ENCODE data around the gene FDXACB1. TPM values are rescaled to one million over a fixed set of nuclear protein-coding genes. Genes with fewer than 3 reads are reported as not detected.

The FDXACB1 gene
- polyA plus RNA-seq: 1 to 10 TPM in 3 of 4 donors, under 1 TPM in 1; 0.67 to 3.3 (median 1.6) TPM
- long read RNA-seq, donor 1, partial matches to known transcripts: 0 of 2 reads
- long read RNA-seq, donor 1, other reads (novel, unspliced or antisense): 0 of 2 reads
- long read RNA-seq, donor 2: 0 reads
- long read RNA-seq, donor 3, partial matches to known transcripts: 0 of 2 reads
- long read RNA-seq, donor 3, other reads (novel, unspliced or antisense): 0 of 2 reads
- long read RNA-seq, donor 4: 0 reads
- long read RNA-seq, donor 5: 0 reads
- long read RNA-seq, donor 6, partial matches to known transcripts: 15 of 57 reads
- long read RNA-seq, donor 6, other reads (novel, unspliced or antisense): 40 of 57 reads
- long read RNA-seq, donor 7: 0 reads
- long read RNA-seq, donor 8: 0 reads
- long read RNA-seq, donor 9: 0 reads
- long read RNA-seq, donor 10, partial matches to known transcripts: 0 of 2 reads
- long read RNA-seq, donor 10, other reads (novel, unspliced or antisense): 0 of 2 reads

- FAIRE-seq (no peak), DNase-seq (peak; percentile 99)
- Histone ChIP-seq H3K27ac (ENCODE audit: low read depth in 1 of 3, low read length in 2 of 3) (peak within 1 kb of the TSS; percentile 95 to 96 (median 96)), H3K9me3 (ENCODE audit: control insufficient read depth in 2 of 2, insufficient read depth in 1 of 2, low read depth in 1 of 2, low read length in 1 of 2) (no peaks in the 10 kb centered on the region), H3K4me1 (ENCODE audit: control insufficient read depth in 3 of 3, insufficient read depth in 2 of 3, low read depth in 1 of 3, low read length in 2 of 3) (peaks cover 0 to 8% (median 2%) of the 10 kb centered on the region in 3 donors), H3K4me3 (ENCODE audit: low read depth in 1 of 3, low read length in 3 of 3) (peak within 1 kb of the TSS; percentile 47 to 70 (median 66)), H3K27me3 (ENCODE audit: control insufficient read depth in 3 of 3, insufficient read depth in 3 of 3, low read length in 3 of 3) (no peaks in the 10 kb centered on the region), H3K36me3 (ENCODE audit: control insufficient read depth in 3 of 3, insufficient read depth in 2 of 3, low read depth in 1 of 3, low read length in 3 of 3) (peaks cover 0 to 3% (median 0%) of the 10 kb centered on the region in 3 donors)
- WGBS, 3 donors: 0% methylated on average over 49 to 55 of the region's 55 CpGs
Measured at GRCh38 chr11:111878849-111879636, at the start of gene FDXACB1, which contains the start of gene CFAP68. FDXACB1 (minus strand) TSS chr11:111879165; CDS start chr11:111879132, 33 bp downstream. CFAP68 (plus strand) TSS chr11:111879541; CDS start chr11:111879561, 20 bp downstream.

- Histone ChIP-seq H3K36me3 (ENCODE audit: control insufficient read depth in 3 of 3, insufficient read depth in 2 of 3, low read depth in 1 of 3, low read length in 3 of 3) (peaks cover 0 to 9% (median 0%) of the 10 kb centered on the region in 3 donors), H3K27me3 (ENCODE audit: control insufficient read depth in 3 of 3, insufficient read depth in 3 of 3, low read length in 3 of 3) (no peaks in the 10 kb centered on the region), H3K4me3 (ENCODE audit: low read depth in 1 of 3, low read length in 3 of 3) (peak overlapping the region in 2 of 3 donors; percentile 34 to 50), H3K4me1 (ENCODE audit: control insufficient read depth in 3 of 3, insufficient read depth in 2 of 3, low read depth in 1 of 3, low read length in 2 of 3) (peaks cover 3 to 17% (median 7%) of the 10 kb centered on the region in 3 donors), H3K27ac (ENCODE audit: low read depth in 1 of 3, low read length in 2 of 3) (peak overlapping the region; percentile 82 to 96 (median 87)), H3K9me3 (ENCODE audit: control insufficient read depth in 2 of 2, insufficient read depth in 1 of 2, low read depth in 1 of 2, low read length in 1 of 2) (no peaks in the 10 kb centered on the region)
- DNase-seq (peak; percentile 98 to 99), FAIRE-seq (no peak)
- WGBS, 3 donors: 0 to 1% (median 1%) methylated on average over 47 of the region's 47 CpGs
Measured at GRCh38 chr11:111926505-111927391, 47.8 kb upstream of the FDXACB1 start.

DNA sequence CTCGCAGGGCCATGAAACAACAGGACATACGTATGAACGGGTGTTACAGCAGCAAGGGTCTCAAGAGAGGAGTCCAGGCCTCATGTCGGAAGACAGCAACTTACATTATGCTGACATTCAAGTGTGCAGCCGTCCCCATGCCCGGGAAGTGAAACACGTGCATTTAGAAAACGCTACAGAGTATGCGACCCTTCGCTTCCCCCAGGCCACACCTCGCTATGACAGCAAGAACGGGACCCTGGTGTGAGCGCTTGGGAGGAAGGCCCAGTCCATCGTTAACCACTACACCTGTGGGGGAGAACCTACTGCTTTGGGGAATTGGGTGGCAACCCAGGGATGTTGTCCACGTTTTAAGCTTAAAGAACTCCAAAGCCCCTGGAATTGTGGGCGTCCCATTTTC is 47.0 kb upstream of the FDXACB1 start:
- FAIRE-seq (no peak), DNase-seq (no peak)
- WGBS, 3 donors: 95 to 98% (median 97%) methylated on average over 16 of the region's 16 CpGs
- Histone ChIP-seq H3K9me3 (ENCODE audit: control insufficient read depth in 2 of 2, insufficient read depth in 1 of 2, low read depth in 1 of 2, low read length in 1 of 2) (no peaks in the 10 kb centered on the region), H3K27ac (ENCODE audit: low read depth in 1 of 3, low read length in 2 of 3) (peak overlapping the region; percentile 82 to 96 (median 87)), H3K27me3 (ENCODE audit: control insufficient read depth in 3 of 3, insufficient read depth in 3 of 3, low read length in 3 of 3) (no peaks in the 10 kb centered on the region), H3K4me1 (ENCODE audit: control insufficient read depth in 3 of 3, insufficient read depth in 2 of 3, low read depth in 1 of 3, low read length in 2 of 3) (peaks cover 3 to 17% (median 7%) of the 10 kb centered on the region in 3 donors), H3K36me3 (ENCODE audit: control insufficient read depth in 3 of 3, insufficient read depth in 2 of 3, low read depth in 1 of 3, low read length in 3 of 3) (peaks cover 0 to 9% (median 0%) of the 10 kb centered on the region in 3 donors), H3K4me3 (ENCODE audit: low read depth in 1 of 3, low read length in 3 of 3) (no peak overlapping the region)

- H3K9me3 ChIP-seq (ENCODE audit: control insufficient read depth in 2 of 2, insufficient read depth in 1 of 2, low read depth in 1 of 2, low read length in 1 of 2): no peaks in the 10 kb centered on the region
- peak overlapping the region in 1 of 3 donors; percentile 38 for H3K27ac ChIP-seq (ENCODE audit: low read depth in 1 of 3, low read length in 2 of 3)
- DNase-seq: no peak
- no peaks in the 10 kb centered on the region for H3K27me3 ChIP-seq (ENCODE audit: control insufficient read depth in 3 of 3, insufficient read depth in 3 of 3, low read length in 3 of 3)
- no peak for FAIRE-seq
- no peak overlapping the region for H3K4me3 ChIP-seq (ENCODE audit: low read depth in 1 of 3, low read length in 3 of 3)
- peaks cover 3 to 21% (median 7%) of the 10 kb centered on the region in 3 donors for H3K4me1 ChIP-seq (ENCODE audit: control insufficient read depth in 3 of 3, insufficient read depth in 2 of 3, low read depth in 1 of 3, low read length in 2 of 3)
- H3K36me3 ChIP-seq (ENCODE audit: control insufficient read depth in 3 of 3, insufficient read depth in 2 of 3, low read depth in 1 of 3, low read length in 3 of 3): peaks cover 0 to 9% (median 0%) of the 10 kb centered on the region in 3 donors
Measured at GRCh38 chr11:111923951-111924350, 45.0 kb upstream of the FDXACB1 start.

DNA sequence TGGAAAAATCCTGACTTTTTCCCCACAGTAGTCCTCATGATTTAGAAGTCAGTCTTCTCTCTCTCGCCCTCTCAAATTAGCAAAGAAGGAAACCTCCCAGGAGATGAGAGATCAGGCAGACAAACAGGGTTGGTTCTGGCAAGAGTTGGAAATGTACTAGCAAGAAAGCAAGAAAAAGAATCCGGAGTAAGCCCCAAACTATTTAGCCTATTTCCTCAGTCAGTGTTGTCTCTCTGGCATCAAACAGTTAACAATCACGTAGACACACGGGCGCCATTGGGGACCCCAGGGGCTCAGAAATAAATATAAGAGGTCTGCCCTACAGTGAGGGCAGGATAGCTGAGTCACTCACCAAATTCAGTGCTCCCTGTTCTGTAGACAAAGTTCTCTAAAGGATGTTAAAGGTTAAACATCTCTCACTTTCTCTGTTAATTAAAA is 44.4 kb upstream of the FDXACB1 start:
- Histone ChIP-seq H3K4me1 (ENCODE audit: control insufficient read depth in 3 of 3, insufficient read depth in 2 of 3, low read depth in 1 of 3, low read length in 2 of 3) (peaks cover 3 to 21% (median 7%) of the 10 kb centered on the region in 3 donors), H3K27ac (ENCODE audit: low read depth in 1 of 3, low read length in 2 of 3) (peak overlapping the region in 1 of 3 donors; percentile 38), H3K9me3 (ENCODE audit: control insufficient read depth in 2 of 2, insufficient read depth in 1 of 2, low read depth in 1 of 2, low read length in 1 of 2) (no peaks in the 10 kb centered on the region), H3K36me3 (ENCODE audit: control insufficient read depth in 3 of 3, insufficient read depth in 2 of 3, low read depth in 1 of 3, low read length in 3 of 3) (peaks cover 0 to 9% (median 0%) of the 10 kb centered on the region in 3 donors), H3K27me3 (ENCODE audit: control insufficient read depth in 3 of 3, insufficient read depth in 3 of 3, low read length in 3 of 3) (no peaks in the 10 kb centered on the region), H3K4me3 (ENCODE audit: low read depth in 1 of 3, low read length in 3 of 3) (no peak overlapping the region)
- DNase-seq (no peak), FAIRE-seq (no peak)
- WGBS, 3 donors: 54 to 75% (median 64%) methylated on average over 5 of the region's 5 CpGs

- Histone ChIP-seq H3K4me3 (ENCODE audit: low read depth in 1 of 3, low read length in 3 of 3) (no peak overlapping the region), H3K9me3 (ENCODE audit: control insufficient read depth in 2 of 2, insufficient read depth in 1 of 2, low read depth in 1 of 2, low read length in 1 of 2) (no peaks in the 10 kb centered on the region), H3K27me3 (ENCODE audit: control insufficient read depth in 3 of 3, insufficient read depth in 3 of 3, low read length in 3 of 3) (no peaks in the 10 kb centered on the region), H3K36me3 (ENCODE audit: control insufficient read depth in 3 of 3, insufficient read depth in 2 of 3, low read depth in 1 of 3, low read length in 3 of 3) (peaks cover 0 to 9% (median 0%) of the 10 kb centered on the region in 3 donors), H3K4me1 (ENCODE audit: control insufficient read depth in 3 of 3, insufficient read depth in 2 of 3, low read depth in 1 of 3, low read length in 2 of 3) (peaks cover 3 to 27% (median 7%) of the 10 kb centered on the region in 3 donors), H3K27ac (ENCODE audit: low read depth in 1 of 3, low read length in 2 of 3) (peak overlapping the region in 1 of 3 donors; percentile 38)
- DNase-seq: no peak
- no peak for FAIRE-seq
- WGBS, 3 donors: 28 to 41% (median 32%) methylated on average over 2 of the region's 2 CpGs
Measured at GRCh38 chr11:111922803-111923202, 43.8 kb upstream of the FDXACB1 start.

- H3K4me3 ChIP-seq (ENCODE audit: low read depth in 1 of 3, low read length in 3 of 3): no peak overlapping the region
- DNase-seq (no peak), FAIRE-seq (no peak)
- no peak overlapping the region for H3K27ac ChIP-seq (ENCODE audit: low read depth in 1 of 3, low read length in 2 of 3)
- no peaks in the 10 kb centered on the region for H3K27me3 ChIP-seq (ENCODE audit: control insufficient read depth in 3 of 3, insufficient read depth in 3 of 3, low read length in 3 of 3)
- 81 to 87% (median 83%) methylated on average over 7 of the region's 7 CpGs for WGBS, 3 donors
- peaks cover 0 to 9% (median 0%) of the 10 kb centered on the region in 3 donors for H3K36me3 ChIP-seq (ENCODE audit: control insufficient read depth in 3 of 3, insufficient read depth in 2 of 3, low read depth in 1 of 3, low read length in 3 of 3)
- no peaks in the 10 kb centered on the region for H3K9me3 ChIP-seq (ENCODE audit: control insufficient read depth in 2 of 2, insufficient read depth in 1 of 2, low read depth in 1 of 2, low read length in 1 of 2)
- peaks cover 3 to 26% (median 7%) of the 10 kb centered on the region in 3 donors for H3K4me1 ChIP-seq (ENCODE audit: control insufficient read depth in 3 of 3, insufficient read depth in 2 of 3, low read depth in 1 of 3, low read length in 2 of 3)
Measured at GRCh38 chr11:111921541-111922230, 42.7 kb upstream of the FDXACB1 start.

Measured in small intestine (tissue), 16 donors.